ENCODE results near the gene HPS1.

Gene HPS1

DNA sequence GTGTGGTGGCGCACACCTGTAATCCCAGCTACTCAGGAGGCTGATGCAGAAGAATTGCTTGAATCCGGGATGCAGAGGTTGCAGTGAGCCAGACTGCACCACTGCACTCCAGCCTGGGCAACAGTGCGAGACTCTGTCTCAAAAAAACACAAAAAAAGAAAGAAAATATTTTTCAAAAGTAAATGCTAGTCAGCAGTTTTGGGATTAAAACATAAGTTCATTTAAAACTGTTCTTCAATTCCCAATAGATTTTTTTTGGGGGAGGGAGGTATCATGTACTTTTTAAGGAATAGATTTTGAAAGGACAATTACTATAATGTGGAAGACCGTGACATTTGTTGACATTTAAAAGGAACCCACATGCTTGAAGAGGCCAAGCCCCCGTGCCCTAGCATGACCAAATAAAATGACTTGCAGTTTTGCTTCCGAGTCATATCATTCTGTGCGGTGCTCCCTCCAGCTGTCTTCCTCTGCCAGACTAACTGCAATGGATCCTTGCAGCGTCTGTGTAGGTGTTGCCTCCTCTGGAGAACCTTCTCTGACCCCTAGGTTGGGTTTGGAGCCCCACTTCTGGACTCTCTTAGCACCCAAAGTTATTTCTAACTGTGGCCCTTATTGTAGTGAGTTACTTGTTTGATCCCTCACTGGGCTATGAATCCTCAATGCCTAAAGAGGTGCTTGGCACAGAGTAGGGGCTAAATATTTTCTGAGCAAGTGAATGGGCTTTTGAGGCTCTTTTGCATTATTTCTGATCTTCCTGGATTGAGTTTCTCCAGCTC lies 17.4 kb upstream of the HPS1 start:
- DNase-seq, result no peak

DNA sequence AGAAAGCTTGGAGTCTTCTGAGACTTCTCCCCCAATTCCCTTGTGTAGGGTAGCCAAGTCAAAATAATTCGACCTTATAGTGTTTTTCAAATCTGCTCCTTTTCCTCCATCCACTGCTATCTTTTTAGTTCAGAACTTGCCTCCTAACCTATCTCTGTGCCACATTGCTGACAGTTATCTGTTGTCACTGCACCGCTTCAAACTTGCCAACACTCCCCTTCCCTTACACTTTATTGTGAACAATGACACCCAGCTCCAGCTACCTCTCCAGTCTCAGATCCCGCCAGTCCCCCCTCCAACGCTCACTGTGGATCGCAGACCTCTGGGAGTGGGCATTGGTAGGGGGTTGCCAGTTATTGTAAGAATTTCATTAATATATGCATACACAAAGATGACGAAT lies 16.3 kb upstream of the HPS1 start:
- no peak for DNase-seq

- no peak for DNase-seq
These were observed 14.7 kb upstream of the HPS1 start for GRCh38 chr10:98461500-98461842.

- DNase-seq, result no peak
These were observed 14.2 kb upstream of the HPS1 start for GRCh38 chr10:98460837-98461499.

DNA sequence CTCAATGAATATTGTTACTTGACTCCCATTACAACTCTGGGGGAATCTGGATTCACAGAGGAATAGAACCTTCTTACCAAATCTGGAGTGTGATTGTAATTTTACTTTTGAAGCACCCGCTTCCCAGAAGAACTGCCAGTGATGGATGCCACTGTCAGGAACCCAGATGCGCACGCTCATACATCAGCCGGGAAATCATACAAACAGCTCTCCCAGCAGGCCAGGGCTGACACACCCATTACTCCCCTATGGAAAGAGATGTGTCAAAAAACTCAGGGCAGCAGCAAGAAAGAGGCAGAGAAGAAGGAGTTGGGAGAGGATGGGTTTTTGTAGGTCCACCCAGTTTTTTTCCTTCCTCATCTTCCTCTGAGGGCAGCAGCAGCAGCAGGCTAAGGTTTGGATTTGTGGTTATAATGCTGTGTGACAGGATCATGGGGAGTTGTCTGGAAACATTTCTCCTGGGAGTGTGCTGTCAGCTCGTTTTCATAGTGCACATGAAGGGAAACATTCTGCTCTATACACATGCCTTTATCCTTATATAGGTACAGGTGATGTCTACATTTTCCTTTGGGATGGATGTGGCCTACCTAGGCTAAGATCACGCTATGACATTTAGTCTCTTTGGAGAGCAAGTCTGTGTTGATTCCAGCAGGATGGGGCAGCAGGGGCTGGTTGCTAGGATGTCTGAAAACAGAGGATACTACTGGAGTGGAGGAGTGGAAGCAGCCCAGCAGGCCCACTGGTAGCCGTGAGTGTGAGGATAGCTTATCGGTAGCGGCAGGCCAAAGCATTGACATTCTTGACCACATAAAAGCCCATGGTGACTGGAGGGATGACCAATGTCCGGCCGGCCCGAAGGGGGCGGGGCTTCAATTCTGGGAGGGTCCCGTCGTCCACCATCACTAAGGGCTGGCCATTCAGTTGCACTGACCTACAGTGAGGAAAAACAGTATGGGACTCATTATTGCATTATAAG lies 12.4 kb upstream of the HPS1 start:
- no peak for DNase-seq

DNA sequence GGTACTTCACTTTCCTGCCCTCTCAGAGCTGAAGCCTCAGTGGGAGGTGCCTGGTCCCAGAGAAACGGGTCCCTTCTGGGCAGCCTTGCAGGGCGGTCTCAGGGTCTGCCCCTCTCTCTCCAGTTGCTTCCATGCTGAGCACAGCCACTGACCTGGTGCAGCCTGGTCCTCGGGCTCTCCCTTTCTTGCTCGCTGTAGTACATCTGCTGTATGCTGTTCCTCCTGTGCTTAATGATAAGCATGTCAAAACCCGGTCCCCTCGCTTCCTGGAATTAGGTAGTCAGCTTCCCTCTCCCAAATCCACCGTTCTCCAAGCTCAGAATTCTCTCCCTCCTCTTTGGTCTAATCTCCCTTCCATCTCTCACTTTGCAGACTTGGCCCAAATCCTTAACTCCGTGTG lies 11.0 kb upstream of the HPS1 start:
- DNase-seq, result no peak

DNA sequence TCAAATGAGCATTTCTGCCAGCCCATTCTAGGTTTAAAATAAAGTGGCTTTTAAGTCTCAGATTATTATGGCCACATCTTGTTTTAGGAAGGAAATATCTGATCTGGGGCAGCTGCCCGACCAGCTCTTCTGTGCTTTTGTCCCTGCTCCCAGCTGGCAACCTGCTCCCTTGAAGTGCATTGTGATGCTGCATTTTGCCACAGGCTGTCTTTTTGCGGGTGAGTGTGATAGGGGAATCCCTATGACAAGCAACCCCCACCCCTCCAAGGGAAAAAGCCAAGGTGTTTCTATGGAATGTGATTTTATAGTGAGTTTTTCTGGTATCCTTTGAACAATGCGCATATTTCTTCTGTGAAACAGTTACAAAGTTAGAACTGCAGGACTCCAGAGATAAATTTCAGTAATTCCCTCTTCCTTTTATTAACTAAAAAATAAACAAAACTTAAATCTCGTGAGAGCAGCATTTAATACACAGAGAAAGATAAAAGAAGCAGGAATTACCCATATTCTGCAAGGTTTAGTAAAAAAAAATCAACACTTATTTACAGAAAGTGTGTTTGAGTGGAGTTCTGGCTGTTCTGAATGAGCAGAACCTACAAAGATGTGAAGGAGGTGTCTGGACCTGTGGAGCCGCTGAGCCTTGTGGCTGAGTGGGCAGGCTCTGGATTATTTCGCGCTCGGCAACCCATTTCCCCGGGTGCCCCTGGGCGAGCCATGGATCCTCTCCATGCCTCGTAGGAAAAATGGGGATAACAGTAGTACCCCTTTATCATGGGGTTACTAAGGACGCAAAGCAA lies 10.1 kb upstream of the HPS1 start:
- no peak for DNase-seq

DNA sequence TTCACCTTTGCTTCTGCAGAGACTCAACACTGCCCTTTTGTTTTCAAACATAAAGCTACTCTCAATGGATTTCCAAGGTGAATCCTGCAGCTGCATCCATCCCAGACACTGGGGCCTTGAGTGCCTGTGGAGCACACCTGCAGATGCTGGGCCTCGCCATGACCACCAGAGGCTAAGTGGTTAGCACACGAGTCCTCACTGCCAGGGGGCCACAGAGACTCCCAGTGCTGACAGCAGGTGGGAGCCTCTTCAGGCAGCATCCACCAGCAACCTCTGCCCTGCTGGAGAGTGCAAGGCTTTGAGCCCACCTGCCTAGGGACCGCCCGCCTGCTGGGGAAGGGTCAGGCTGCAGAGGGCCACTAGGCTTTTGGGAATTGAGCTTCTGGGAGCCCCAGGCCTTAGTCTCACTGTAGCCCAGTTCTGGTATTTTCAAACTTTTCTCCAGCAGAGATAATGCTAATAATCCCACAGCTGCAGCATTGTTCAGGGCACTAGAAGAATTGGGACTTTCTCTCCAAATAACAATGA lies 9.4 kb upstream of the HPS1 start:
- no peak for DNase-seq

DNA sequence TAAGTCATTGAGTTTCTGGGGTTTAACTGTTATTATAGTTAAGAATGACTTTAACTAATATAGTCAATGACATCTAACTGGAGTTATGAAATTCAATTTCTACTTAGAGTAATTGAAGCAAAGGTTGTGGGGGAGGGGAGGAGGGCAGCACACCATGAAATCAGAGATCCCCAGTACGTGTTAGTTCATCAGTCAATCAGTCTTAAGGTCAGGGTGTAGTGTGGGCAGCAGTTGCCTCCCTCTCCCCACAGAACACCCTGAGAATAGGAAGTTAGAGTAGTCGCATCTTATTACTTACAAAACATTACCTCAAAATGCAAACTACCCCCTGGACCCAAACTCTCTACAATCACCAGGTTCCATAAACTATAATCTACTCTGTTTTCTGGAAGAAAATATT lies 7.0 kb upstream of the HPS1 start:
- no peak for DNase-seq

GRCh38 chr10:98450618-98451017 lies 3.9 kb upstream of the HPS1 start:
- no peak for DNase-seq

- DNase-seq, result no peak
These were observed 2.6 kb upstream of the HPS1 start for GRCh38 chr10:98449287-98449686.

GRCh38 chr10:98446151-98446660 lies 529 bp downstream of the HPS1 start:
- DNase-seq, result no peak

DNA sequence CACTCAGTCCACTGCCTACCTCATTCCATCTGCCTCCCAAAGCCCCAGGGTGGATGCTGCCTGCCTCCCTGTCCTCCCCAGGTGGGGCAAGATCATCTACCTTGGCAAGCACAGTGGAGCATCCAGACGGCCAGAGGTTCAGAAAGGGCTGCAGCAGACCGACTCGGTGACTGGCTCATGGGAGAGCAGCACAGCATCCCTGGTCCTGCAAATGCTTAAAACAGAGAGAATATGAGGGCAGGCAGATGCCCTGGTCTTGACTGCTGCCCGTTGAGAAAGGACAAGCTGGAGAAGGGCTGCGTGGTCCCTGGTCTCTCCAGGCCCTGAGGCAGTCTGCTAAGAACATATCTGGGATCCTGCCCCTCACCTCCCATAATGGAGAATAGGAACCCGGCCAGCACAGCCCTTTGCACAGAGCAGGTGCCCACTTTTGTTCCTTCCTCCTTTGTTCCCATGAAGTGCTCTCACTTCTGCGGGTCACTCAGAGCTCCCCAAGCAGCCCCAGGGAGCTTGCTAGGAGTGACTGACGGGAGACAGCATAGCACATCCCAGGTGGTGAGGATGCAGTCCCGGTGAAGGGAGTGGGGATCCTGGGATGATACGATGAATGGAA lies 1.4 kb downstream of the HPS1 start:
- DNase-seq, result no peak

DNA sequence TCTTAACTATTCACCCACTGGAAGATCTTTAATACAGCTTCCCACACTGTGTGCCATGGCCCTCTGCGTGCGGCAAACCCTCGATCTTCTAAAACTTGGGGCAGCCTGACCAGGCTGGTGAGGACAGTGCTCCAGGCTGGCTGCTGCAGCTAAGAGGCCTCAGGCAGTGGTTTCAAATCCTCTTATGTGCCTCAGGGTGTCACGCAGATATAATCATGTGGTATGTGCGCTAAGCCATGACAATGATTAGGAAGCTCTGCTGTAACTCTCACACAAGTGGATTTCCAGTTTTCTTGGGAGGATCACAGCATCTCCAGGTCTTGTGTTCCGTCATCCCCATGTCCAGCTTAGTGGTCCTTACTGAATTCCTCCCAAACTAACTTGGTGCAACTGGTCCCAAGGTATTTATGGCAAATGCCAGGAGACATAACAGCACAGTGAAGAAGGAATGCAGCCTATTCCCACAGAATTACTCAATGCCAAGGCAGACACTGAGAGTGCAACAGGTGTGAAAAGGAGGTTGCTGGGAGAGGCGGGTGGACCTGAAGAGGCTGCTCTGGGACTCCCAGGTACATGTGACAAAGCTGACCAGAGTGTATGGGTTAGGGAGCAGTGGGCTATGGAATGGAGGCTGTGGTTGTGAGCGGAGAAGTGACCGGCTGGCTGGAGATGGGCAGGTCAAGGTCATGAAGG lies 2.3 kb downstream of the HPS1 start:
- DNase-seq, result no peak

DNA sequence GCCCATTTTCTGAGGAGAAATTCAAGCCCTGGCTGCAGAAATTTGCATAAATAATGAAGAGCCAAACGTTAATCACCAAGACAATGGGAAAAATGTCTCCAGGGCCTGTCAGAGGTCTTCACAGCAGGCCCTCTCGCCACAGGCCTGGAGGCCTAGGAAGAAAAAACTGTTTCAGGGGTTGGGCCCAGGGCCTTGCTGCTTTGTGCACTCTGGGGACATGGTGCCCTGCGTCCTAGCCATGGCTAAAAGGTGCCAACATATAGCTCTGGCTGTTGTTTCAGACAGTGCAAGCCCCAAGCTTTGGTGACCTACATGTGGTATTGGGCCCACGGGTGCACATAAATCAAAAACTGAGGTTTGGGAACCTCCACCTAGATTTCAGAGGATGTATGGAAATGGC lies 8.0 kb downstream of the HPS1 start:
- no peak for DNase-seq

GRCh38 chr10:98436704-98437103 lies 10.0 kb downstream of the HPS1 start:
- no peak for DNase-seq

DNA sequence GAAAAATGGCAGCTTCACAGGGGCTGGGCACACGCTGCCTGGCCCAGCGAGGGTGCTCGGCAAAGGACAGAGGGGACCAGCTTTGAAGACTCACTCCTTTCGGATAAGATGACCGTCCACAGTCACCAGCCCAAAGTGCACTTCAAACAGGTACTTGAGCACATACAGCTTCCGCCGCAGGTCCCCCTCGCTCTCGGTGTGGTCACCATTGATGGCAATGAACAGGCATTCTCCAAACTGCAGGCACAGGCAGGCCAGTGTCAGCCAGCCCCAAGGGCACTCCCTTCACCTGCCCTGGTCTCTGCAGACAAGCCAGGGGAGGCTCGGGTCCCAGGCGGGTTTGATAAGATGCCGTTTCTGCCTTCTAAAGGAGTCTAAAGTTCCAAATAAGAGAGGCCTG lies 11.6 kb downstream of the HPS1 start:
- no peak for DNase-seq

DNA sequence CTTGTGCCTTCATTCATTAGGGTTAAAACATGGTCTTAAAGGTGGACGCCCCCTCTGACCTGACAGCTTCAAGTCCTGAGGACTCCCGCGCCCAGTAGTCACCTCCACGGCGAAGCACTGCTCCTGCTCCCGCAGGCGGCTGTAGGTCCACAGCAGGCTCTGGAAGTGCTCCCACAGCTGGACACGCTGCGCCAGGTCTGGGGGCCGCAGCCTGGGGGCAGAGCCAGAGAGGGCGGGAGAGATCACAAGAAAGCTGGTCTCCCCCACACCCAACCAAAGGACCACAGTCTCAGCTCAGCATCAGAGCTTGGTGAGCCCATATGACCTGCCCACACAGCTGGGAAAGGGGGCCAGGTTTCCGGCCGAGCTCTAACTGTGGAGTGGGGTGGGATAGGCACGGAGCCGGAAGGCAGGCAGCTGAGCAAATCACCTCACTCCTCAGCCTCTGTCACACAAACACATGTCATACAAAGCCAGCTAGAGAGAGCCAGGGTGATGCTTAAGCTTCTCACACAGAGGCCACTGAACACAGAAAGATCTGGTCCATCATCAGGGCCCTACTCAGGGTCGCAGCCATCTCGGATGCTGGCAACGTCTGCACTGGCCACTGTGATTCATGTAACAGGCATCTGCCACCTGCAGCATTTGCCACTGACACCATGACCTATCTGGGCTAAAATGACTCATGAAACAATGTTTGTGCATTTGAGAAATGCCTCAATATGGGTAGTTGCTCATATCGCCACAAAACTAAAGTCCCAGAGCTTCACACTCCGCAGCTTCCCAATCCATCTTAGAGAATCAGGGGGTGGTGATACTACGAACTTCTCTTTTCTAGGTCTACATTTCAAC lies 12.6 kb downstream of the HPS1 start:
- DNase-seq, result no peak

- DNase-seq, result no peak
These were observed 13.4 kb downstream of the HPS1 start for GRCh38 chr10:98433371-98433770.

GRCh38 chr10:98432330-98432729 lies 14.4 kb downstream of the HPS1 start:
- DNase-seq, result no peak

Data from NCI-H446 (cell line).